ENCODE measurements around the gene URB2.

DNA sequence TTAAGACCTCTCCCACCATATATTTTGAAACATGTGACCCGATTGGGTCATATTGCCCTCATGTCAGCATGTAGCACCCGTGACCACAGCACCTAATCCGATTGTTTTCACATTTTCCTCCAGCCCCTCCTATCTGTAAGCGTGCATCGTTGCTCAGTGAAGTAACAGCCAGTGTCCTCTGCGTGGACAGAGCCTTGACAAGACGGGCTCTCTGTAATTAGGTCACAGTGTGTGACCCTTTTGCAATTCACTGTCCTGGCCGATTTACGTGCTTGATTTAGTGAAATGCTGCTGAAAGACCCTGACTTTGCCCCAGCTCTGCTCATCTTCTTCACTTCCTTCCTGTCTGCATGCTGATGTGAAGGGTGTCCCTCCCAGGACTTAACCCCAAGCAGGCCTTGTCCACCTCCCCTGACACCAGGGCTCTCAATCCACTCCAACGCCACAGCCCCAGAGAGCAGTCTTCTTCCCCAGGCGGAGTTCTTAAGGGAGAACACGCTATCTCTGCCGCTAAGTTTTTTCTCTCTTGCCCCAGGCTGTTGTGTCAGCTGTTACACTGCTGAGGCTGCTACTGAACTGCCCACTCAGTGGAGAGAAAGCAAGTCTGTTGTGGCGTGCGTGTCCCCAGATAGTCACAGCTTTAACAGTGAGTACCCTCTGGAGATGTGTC, 19.4 kb downstream of the URB2 start:
- TF ChIP-seq, protein P1, sequence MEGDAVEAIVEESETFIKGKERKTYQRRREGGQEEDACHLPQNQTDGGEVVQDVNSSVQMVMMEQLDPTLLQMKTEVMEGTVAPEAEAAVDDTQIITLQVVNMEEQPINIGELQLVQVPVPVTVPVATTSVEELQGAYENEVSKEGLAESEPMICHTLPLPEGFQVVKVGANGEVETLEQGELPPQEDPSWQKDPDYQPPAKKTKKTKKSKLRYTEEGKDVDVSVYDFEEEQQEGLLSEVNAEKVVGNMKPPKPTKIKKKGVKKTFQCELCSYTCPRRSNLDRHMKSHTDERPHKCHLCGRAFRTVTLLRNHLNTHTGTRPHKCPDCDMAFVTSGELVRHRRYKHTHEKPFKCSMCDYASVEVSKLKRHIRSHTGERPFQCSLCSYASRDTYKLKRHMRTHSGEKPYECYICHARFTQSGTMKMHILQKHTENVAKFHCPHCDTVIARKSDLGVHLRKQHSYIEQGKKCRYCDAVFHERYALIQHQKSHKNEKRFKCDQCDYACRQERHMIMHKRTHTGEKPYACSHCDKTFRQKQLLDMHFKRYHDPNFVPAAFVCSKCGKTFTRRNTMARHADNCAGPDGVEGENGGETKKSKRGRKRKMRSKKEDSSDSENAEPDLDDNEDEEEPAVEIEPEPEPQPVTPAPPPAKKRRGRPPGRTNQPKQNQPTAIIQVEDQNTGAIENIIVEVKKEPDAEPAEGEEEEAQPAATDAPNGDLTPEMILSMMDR (IDR thresholded peaks at IDR 0.05) = no peak
- no peak for TF ChIP-seq POLR2A (IDR thresholded peaks at IDR 0.05)

All from right lobe of liver (tissue), 4 donors.